ENCODE results near the gene JOSD1. TPM values are rescaled to one million over a fixed set of nuclear protein-coding genes. Genes with fewer than 3 reads are reported as not detected.
A peak's percentile ranks its signal among the peaks of the same experiment; 100 is the strongest.

JOSD1 gene
- total RNA-seq, 1 experiment from 2014 or later, result 19.2 TPM

GRCh38 chr22:38696606-38697424 is 3.9 kb downstream of the JOSD1 start:
- H3K4me2 ChIP-seq (ENCODE audit: insufficient read depth, insufficient read length, low read length), result no peak overlapping the region
- H2AK5ac ChIP-seq (ENCODE audit: insufficient read length, low read length), result no peak overlapping the region
- H3K36me3 Mint-ChIP-seq (ENCODE audit: insufficient read depth in 1 of 3, low read depth in 3 of 3), result peaks cover 7 to 28% (median 23%) of the 10 kb centered on the region in 3 experiments; a peak in 6 of 7 replicates
- no peaks in the 10 kb centered on the region; the same call in 1 of the 2 replicates for H3K27me3 Mint-ChIP-seq (ENCODE audit: low read depth)
- peaks cover 10% of the 10 kb centered on the region for H3K23me2 ChIP-seq (ENCODE audit: insufficient read length, low read depth, low read length, poor library complexity, severe bottlenecking)
- H3K27ac ChIP-seq (ENCODE audit: insufficient read length, low read depth, low read length), result no peak overlapping the region
- no peak overlapping the region for H3K4me3 Mint-ChIP-seq
- peaks cover 37 to 41% of the 10 kb centered on the region in 2 experiments for H3K4me1 Mint-ChIP-seq
- peaks cover 3% of the 10 kb centered on the region for H3K79me1 ChIP-seq (ENCODE audit: insufficient read depth, low read depth, low read length, poor library complexity, severe bottlenecking)
- H3K18ac ChIP-seq (ENCODE audit: insufficient read length, low read depth, low read length), result no peak overlapping the region
- H3K56ac ChIP-seq (ENCODE audit: insufficient read length, low read depth, low read length), result no peak overlapping the region
- no peak overlapping the region for H2BK12ac ChIP-seq (ENCODE audit: insufficient read length, low read depth, low read length)
- no peak overlapping the region for H3K14ac ChIP-seq (ENCODE audit: insufficient read depth, low read length)
- H3T11ph ChIP-seq (ENCODE audit: low read length), result no peak overlapping the region
- WGBS (ENCODE audit: extremely low coverage, insufficient read length, low lambda C conversion rate), result no CpG with 5 or more reads among the region's 3 CpGs
- H2BK20ac ChIP-seq (ENCODE audit: low read depth, low read length, poor library complexity, severe bottlenecking), result no peak overlapping the region
- DNase-seq, result no peak
- H3K9ac ChIP-seq (ENCODE audit: extremely low read depth, insufficient read length, low read length), result no peak overlapping the region
- H3K27me3 ChIP-seq (ENCODE audit: insufficient read depth, low read length), result no peaks in the 10 kb centered on the region
- H2BK15ac ChIP-seq (ENCODE audit: low read depth, low read length), result no peak overlapping the region
- TF ChIP-seq, protein P1, sequence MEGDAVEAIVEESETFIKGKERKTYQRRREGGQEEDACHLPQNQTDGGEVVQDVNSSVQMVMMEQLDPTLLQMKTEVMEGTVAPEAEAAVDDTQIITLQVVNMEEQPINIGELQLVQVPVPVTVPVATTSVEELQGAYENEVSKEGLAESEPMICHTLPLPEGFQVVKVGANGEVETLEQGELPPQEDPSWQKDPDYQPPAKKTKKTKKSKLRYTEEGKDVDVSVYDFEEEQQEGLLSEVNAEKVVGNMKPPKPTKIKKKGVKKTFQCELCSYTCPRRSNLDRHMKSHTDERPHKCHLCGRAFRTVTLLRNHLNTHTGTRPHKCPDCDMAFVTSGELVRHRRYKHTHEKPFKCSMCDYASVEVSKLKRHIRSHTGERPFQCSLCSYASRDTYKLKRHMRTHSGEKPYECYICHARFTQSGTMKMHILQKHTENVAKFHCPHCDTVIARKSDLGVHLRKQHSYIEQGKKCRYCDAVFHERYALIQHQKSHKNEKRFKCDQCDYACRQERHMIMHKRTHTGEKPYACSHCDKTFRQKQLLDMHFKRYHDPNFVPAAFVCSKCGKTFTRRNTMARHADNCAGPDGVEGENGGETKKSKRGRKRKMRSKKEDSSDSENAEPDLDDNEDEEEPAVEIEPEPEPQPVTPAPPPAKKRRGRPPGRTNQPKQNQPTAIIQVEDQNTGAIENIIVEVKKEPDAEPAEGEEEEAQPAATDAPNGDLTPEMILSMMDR (conservative IDR thresholded peaks at IDR 0.05), result no peak
- H3K23ac ChIP-seq (ENCODE audit: insufficient read length, low read depth, low read length), result no peak overlapping the region
- no peak overlapping the region for H2BK5ac ChIP-seq (ENCODE audit: insufficient read length, low read length)
- no peak overlapping the region for H4K91ac ChIP-seq (ENCODE audit: insufficient read length, low read depth, low read length)
- peak overlapping the region in 2 of 3 experiments; percentile 0 to 1; a peak in 3 of 7 replicates for H3K27ac Mint-ChIP-seq
- H3K4ac ChIP-seq (ENCODE audit: low read depth, low read length), result no peak overlapping the region
- H4K20me1 ChIP-seq (ENCODE audit: control insufficient read depth, insufficient read depth, insufficient read length), result no peaks in the 10 kb centered on the region
- peaks cover 9% of the 10 kb centered on the region for H3K79me2 ChIP-seq (ENCODE audit: insufficient read depth, low read length)
- H3K9me3 Mint-ChIP-seq, result no peaks in the 10 kb centered on the region
- H3K4me1 ChIP-seq (ENCODE audit: insufficient read depth, low read length), result peaks cover 5% of the 10 kb centered on the region
- no peak overlapping the region for H4K5ac ChIP-seq (ENCODE audit: insufficient read length, low read depth, low read length)
- H2BK120ac ChIP-seq (ENCODE audit: low read depth, low read length, poor library complexity, severe bottlenecking), result no peak overlapping the region
- H3K9me3 ChIP-seq (ENCODE audit: control insufficient read depth, low read depth, low read length), result no peaks in the 10 kb centered on the region
- H4K8ac ChIP-seq (replicated peaks; ENCODE audit: insufficient read length, low read depth, low read length), result no peak overlapping the region
- H2AFZ ChIP-seq (ENCODE audit: low read length), result no peak overlapping the region
